GM12878 (cell line): ENCODE results near the gene ACD. TPM values are rescaled to one million over a fixed set of nuclear protein-coding genes. Genes with fewer than 3 reads are reported as not detected.
A peak's percentile ranks its signal among the peaks of the same experiment; 100 is the strongest.

Experiments used
- BACH1 ChIP-seq: fragments of 450-650 bp; IDR thresholded peaks from 2 replicates; pipeline ENCODE4 v1.6.1; 2017; ENCODE audit warnings: mild to moderate bottlenecking, borderline replicate concordance
- BRCA1 ChIP-seq: IDR thresholded peaks from 2 replicates; pipeline ENCODE4 v1.6.1; 2011; ENCODE audit warnings: low read depth, low read length, improper control_type of control experiment
- CBX5 ChIP-seq: sonication (generic); IDR thresholded peaks from 2 replicates; pipeline ENCODE4 v1.6.1; 2016; ENCODE audit warnings: low read depth, moderate library complexity, mild to moderate bottlenecking, inconsistent platforms
- EED ChIP-seq: sonication (generic); IDR thresholded peaks from 2 replicates; pipeline ENCODE4 v1.6.1; 2016; ENCODE audit warnings: antibody characterized with exemption, low read depth
- ELK1 ChIP-seq: IDR thresholded peaks from 2 replicates; pipeline ENCODE4 v1.6.1; 2012; ENCODE audit warnings: low read depth, low read length, improper control_type of control experiment
- EP300 ChIP-seq, 2 experiments: fragments of 150-350 bp in 1 of 2; IDR thresholded peaks; 2 replicates each; pipeline ENCODE4 v1.6.1; 2011 to 2012; ENCODE audit warnings: low read depth in 2 of 2, low read length in 2 of 2, borderline replicate concordance in 1 of 2, improper control_type of control experiment in 1 of 2, inconsistent platforms in 1 of 2; ENCODE audit not compliant: control insufficient read depth in 1 of 2
- MLLT1 ChIP-seq: fragments of 450-650 bp; IDR thresholded peaks from 2 replicates; pipeline ENCODE4 v1.6.1; 2016; ENCODE audit warnings: mild to moderate bottlenecking
- SIX5 ChIP-seq: IDR thresholded peaks from 2 replicates; pipeline ENCODE4 v1.6.1; 2011; ENCODE audit warnings: mild to moderate bottlenecking, low read depth, low read length, moderate library complexity; ENCODE audit not compliant: severe bottlenecking
- TARDBP ChIP-seq: IDR thresholded peaks from 2 replicates; pipeline ENCODE4 v1.6.1; 2016; ENCODE audit warnings: borderline replicate concordance
- USF1 ChIP-seq: IDR thresholded peaks from 2 replicates; pipeline ENCODE4 v1.6.1; 2011; ENCODE audit warnings: borderline replicate concordance, low read depth, mild to moderate bottlenecking, moderate library complexity, mixed read lengths, low read length; ENCODE audit not compliant: insufficient read depth; ENCODE audit errors: extremely low read length
- ZNF217 ChIP-seq: fragments of 450-650 bp; IDR thresholded peaks from 2 replicates; pipeline ENCODE4 v1.6.1; 2017; ENCODE audit warnings: antibody characterized with exemption, mild to moderate bottlenecking
- ZNF687 ChIP-seq: fragments of 450-650 bp; IDR thresholded peaks from 2 replicates; pipeline ENCODE4 v1.6.1; 2017; ENCODE audit warnings: mild to moderate bottlenecking, moderate library complexity
- polyA plus RNA-seq, 11 experiments: library from polyadenylated mRNA; depleted of rRNA in 4 of 11; unstranded in 6 of 11; stranded (reverse) in 5 of 11; fragments of >200 nt; fragmentation: Nextera tagmentation in 4 of 11; fragmentation: Illumina TruSeq in 1 of 11; extraction: Ambion mirVana in 4 of 11; extraction: Trizol in 1 of 11; gene quantifications; 1 replicate in 1 of 11; 2 replicates in 10 of 11; pipeline versions ENCODE4 v1.2.1 to v1.2.3, GENCODE V29; 2011 to 2016; ENCODE audit warnings: inconsistent platforms in 2 of 11, missing spikeins in 2 of 11, low read depth in 1 of 11
- total RNA-seq, 4 experiments: library from RNA; depleted of rRNA in 3 of 4; stranded (reverse); fragments of >200 nt in 3 of 4; fragmentation: Illumina TruSeq in 1 of 4; extraction: Trizol in 1 of 4; gene quantifications; 2 replicates each; pipeline versions ENCODE4 v1.2.1 to v1.2.3, GENCODE V29; 2013 to 2021

Gene ACD
- total and polyA plus RNA-seq, 10 of the 15 experiments (the other 5 are each of a cell fraction or from before 2014, with no cell fraction given) = 2.9 to 46.7 (median 23.9) TPM

- TF ChIP-seq TARDBP = peak; percentile 59; the same call in 1 of the 2 replicates
- no peak for TF ChIP-seq ZNF217
- no peak for TF ChIP-seq ELK1
- TF ChIP-seq USF1 = no peak
- no peak for TF ChIP-seq BRCA1
- TF ChIP-seq EP300 (IDR thresholded peaks at IDR 0.05; ENCODE audit: borderline replicate concordance in 1 of 2, control insufficient read depth in 1 of 2, low read depth in 2 of 2, low read length in 2 of 2) = no peak
- no peak for TF ChIP-seq ZNF687
- peak; percentile 88 for TF ChIP-seq SIX5
- no peak for TF ChIP-seq EED
- no peak for TF ChIP-seq CBX5
- TF ChIP-seq MLLT1 = no peak
- TF ChIP-seq BACH1 = peak; percentile 31; the same call in 1 of the 2 replicates
These were observed 6.7 kb upstream of the ACD start, which contains the start of the genes C16orf86 and ENKD1 (continued) for GRCh38 chr16:67666559-67667452.
